ENCODE measurements around the gene CEBPB.
"Not testable (repeated sequence)": the region's sequence is repeated elsewhere in the genome, so short reads cannot be mapped to it uniquely, and the experiment has no call there.

CEBPB gene

GRCh38 chr20:50170549-50171220, 19.9 kb upstream of the CEBPB start:
- no peak for DNase-seq

GRCh38 chr20:50172347-50173013, 18.1 kb upstream of the CEBPB start:
- DNase-seq = no peak

DNA sequence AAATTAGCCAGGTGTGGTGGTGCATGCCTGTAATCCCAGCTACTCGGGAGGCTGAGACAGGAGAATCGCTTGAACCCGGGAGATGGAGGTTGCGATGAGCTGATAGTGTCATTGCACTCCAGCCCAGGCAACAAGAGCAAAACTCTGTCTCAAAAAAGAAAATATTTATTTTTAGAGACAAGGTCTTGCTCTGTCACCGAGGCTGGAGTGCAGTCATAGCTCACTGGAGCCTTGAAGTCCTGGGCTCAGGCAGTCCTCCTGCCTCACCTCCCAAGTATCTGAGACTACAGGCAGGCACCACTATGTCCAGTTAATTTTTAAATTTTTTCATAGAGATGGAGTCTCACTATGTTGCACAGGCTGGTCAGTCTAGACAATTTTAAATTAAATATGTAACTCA, 16.2 kb upstream of the CEBPB start:
- DNase-seq = no peak

- no peak for DNase-seq
Observed at GRCh38 chr20:50175938-50176933, 14.4 kb upstream of the CEBPB start.

DNA sequence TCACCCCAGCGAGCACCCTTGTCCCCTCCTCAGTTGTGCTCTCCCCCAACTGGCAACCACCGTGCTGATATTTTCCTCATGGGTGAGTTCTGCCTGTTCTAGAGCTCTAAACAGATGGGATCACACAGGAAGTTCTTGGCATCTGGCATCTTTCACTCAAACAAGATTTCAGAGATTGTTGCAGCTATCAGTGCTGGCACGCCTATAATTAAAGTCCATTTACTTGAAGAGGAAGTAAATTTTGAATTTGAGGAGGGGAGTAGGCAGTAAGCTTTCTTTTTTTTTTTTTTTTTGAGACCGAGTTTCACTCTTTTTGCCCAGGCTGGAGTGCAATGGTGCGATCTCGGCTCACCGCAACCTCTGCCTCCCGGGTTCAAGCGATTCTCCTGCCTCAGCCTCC, 12.0 kb upstream of the CEBPB start:
- DNase-seq = not testable (repeated sequence)

DNA sequence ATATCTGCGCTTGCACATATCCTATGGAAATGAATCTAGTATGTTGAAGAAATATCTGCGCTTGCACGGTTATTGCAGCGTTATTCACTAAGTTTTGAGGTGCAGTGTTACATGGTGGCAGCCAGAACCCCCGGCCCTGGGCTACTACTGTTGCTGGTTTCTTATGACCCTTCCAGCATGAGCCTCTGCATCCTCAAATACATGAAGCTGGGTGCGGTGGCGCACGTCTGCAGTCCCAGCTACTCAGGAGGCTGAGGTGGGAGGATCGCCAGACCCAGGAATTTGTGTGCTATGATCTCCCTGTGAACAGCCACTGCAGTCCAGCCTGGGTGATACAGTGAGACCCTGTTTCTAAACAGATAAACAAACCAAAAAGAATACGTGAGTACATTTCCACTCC, 9.3 kb upstream of the CEBPB start:
- no peak for DNase-seq

- no peak for DNase-seq
Observed at GRCh38 chr20:50182346-50182745, 8.3 kb upstream of the CEBPB start.

DNA sequence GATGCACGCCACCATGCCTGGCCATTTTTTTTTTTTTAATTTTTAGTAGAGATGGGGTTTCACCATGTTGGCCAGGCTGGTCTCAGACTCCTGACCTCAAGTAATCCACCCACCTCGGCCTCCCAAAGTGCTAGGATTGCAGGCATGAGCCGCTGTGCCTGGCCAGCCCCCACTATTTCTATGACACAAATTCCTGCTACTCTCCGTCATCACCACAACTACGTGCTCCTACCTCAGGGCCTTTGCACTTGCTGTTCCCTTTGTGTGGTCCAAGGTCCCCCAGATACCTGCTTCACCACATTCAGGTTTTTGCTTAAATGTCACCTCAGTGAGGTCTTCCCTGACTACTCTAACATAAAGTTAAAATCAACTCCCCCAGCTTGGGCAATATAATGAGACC, 5.2 kb upstream of the CEBPB start:
- DNase-seq = no peak

DNA sequence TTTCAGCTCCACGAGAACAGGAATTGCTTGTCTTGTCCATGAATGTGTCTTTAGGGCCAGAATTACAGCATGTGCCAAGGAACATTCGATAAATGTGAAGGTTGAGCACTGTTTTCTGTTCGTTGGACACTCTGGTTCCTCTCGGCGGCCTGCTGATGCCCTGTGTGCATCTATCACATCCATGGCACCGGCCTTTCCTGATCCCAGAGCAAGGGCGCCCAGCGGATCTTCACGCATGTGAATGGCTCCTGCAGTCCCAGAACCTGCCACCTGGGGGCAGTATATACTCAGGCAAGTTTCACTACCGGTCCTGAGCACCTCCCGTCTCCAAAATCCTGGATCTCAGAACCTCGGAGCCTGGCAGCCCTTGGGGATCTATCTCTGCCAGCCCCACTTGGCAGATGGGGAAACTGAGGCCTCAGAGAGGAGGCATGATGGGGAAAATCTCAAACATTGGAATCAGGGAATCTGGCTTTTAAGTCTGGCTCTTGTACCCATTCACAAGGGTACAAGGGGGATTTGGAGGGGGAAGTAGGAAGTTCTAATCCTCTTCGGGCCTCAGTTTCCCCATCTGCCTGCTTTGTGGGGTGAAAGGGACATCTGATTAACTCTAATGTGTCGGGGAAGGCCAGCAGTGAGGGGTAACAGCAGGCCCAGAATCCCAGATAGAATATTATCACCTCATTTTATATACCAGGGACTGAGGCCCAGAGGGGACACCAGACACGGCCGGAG, 4.3 kb upstream of the CEBPB start:
- DNase-seq = peak; percentile 75 to 92

GRCh38 chr20:50186987-50187402, 3.6 kb upstream of the CEBPB start:
- no peak for DNase-seq

DNA sequence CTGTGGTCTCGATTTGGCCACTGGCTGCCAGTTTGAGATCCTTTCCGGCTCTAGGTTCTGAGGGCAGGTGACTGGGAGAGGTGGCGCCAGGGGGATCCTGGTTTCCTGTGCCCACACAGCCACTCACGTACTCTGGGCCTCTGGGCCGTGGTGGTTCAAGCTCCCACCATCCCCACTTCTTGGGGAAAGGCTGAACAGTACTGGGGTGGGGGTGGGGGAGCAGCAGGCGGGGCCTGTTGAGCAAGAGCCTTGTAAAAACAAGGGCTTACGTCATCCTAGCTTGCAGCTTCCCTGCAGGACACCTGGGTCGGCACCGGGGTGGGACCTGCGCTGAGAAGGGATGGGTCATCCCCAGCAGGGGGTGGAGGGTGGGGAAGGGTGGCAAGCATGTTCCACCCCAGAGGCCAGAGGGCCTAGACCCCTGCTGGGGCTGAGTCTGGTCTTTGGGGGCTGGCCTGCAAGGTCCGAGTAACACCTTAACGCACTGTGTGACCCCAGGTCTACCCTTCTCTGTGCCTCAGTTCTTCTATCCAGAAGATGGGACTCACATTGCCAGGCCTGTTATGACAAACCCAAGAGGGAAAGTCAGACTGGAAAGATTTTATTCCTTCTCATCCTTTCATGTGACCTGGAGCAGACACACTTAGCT, 3.1 kb upstream of the CEBPB start:
- DNase-seq = no peak

DNA sequence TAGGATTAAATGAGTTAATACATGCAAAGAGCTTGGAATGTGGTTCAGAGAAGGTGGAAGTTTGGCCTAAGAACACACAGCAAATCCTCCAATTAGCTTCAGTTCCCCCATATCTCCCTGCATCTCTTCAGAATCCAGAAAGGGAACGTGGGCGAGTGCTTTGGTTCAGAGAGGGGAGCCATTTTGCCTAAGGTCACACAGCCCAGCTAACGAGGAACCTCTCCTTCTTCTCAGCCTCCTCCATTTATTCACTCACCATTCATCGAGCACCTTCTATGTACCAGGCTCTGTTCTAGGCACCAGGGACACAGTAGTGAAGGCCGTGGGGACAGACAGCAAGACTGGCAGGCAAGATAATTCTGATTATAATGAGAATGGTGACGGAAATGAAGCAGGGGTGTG, 2.3 kb upstream of the CEBPB start:
- DNase-seq = no peak

- no peak for DNase-seq
Observed at GRCh38 chr20:50188879-50189680, 1.6 kb upstream of the CEBPB start.

DNA sequence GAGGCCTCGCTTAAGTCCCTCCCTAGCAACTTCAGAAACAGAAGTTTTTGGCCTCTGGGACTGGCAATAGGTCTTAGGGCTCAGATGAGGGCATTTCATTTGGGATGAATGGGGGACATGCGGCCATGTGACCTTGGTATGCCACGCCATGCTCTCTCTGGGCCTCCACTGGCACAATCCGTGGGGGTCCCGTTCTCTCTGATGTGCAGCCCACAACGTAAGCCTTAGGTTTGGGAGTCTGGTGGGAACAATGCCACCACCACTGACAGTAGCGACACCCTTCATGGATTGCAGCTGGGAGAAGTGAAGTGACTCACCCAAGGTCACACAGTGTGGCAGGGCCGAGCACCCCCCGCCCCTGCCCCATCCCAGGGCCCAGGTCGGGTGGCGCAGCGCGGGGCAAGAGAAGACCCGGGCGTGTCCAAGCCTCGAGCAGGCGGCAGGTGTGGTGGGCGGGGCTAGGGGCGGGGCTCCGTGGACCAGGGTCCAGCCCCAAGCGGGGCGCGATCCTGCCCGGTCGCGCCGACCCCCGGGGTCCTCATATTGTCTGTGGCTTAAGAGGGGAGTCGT, 864 bp upstream of the CEBPB start:
- peak; percentile 36 to 43 for DNase-seq

GRCh38 chr20:50191065-50191543, 474 bp downstream of the CEBPB start:
- DNase-seq = peak; percentile 62 to 68

- DNase-seq = peak in 1 of 2 donors; percentile 64
Observed at GRCh38 chr20:50191544-50192363, 1.1 kb downstream of the CEBPB start.

DNA sequence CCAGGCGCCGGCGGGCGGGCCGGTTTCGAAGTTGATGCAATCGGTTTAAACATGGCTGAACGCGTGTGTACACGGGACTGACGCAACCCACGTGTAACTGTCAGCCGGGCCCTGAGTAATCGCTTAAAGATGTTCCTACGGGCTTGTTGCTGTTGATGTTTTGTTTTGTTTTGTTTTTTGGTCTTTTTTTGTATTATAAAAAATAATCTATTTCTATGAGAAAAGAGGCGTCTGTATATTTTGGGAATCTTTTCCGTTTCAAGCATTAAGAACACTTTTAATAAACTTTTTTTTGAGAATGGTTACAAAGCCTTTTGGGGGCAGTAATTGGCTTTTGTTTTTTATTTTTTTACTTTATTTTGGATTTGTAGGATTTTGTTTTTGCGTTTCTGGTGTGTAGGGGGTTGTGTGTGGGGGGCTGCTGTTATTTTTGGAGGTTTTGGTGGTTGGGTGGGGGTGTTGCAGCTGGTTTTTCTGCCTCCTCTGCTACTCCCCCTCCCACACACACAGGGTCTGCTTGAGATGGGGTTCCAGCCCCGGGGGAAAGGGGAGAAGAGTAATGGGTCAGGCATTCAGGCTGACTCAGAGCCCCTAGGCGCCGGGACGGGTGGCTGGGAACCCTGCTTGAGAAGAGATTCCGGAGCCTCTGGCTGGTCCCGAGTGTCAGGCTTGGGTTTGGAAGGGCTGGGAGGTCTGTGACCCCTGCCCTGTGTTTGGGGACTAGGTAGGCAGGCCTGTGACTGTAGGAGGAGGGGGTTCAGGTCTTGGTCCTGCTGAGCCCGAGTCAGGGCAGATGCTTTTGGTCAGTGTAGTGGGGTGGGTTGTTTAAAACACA, 2.0 kb downstream of the CEBPB start:
- DNase-seq = peak; percentile 85 to 86

GRCh38 chr20:50193199-50193835, 2.7 kb downstream of the CEBPB start:
- no peak for DNase-seq

All from activated CD4-positive, alpha-beta T cell treated with anti-CD3 and anti-CD28 coated beads for 4 hours (primary cell).